Left colon (tissue), 2 donors: ENCODE data around the gene TIGD3. TPM values are rescaled to one million over a fixed set of nuclear protein-coding genes. Genes with fewer than 3 reads are reported as not detected.

Experiments
- ATAC-seq: fragments of 200-7000 bp; cut with Tn5 transposase; one replicate; pipeline ENCODE4 v1.9.1; 2020; ENCODE audit warnings: mild to moderate bottlenecking, moderate library complexity
- DNase-seq, 2 donors: peaks; one replicate each; pipeline ENCODE4 v3.0.0-alpha.2; 2020
- intact Hi-C, 2 donors: fragments of 100-400 bp; cut with DNase I in 1 of 2; cut with micrococcal nuclease in 1 of 2; formaldehyde crosslinking; loops; one replicate each; pipeline versions ENCODE4 v1.11.2 to v1.14.0; 2022; cut with DNase I, micrococcal nuclease
- total RNA-seq, 2 donors: library from RNA; stranded (reverse); fragmentation: NEBNext Ultra II Directional; extraction: Animal tissue kit (Norgen Biotek cat#: 25700); gene quantifications; one replicate each; pipeline ENCODE4 v1.2.1, GENCODE V29; 2021
- donor health status: DM: no; HTN: no; CAD: no.
- donor health status: DM: yes; HTN: yes; CAD: no.

TIGD3 gene
- total RNA-seq, 2 donors from 2014 or later, result 0.20 to 0.61 TPM

- intact Hi-C loops, result no loop called here
- no peak for DNase-seq
These were observed 42.5 kb downstream of the TIGD3 start for GRCh38 chr11:65396769-65397745.

GRCh38 chr11:65398362-65398910, 43.9 kb downstream of the TIGD3 start:
- ATAC-seq (no peak), DNase-seq (no peak)
- intact Hi-C loops, result no loop called here

More at GRCh38 chr11:65396769-65397745, 42.5 kb downstream of the TIGD3 start:
- ATAC-seq, result no peak

GRCh38 chr11:65399249-65399648, 44.7 kb downstream of the TIGD3 start:
- ATAC-seq (no peak), DNase-seq (no peak)
- intact Hi-C loops, result no loop called here

GRCh38 chr11:65399845-65400244, 45.3 kb downstream of the TIGD3 start:
- intact Hi-C loops, result no loop called here
- no peak for ATAC-seq
- no peak for DNase-seq

- DNase-seq (no peak), ATAC-seq (peak; percentile 60)
- intact Hi-C loops, result no loop called here
These were observed 45.9 kb downstream of the TIGD3 start for GRCh38 chr11:65400307-65401072.

- ATAC-seq, result peak; percentile 50
- intact Hi-C loops, result no loop called here
These were observed 46.7 kb downstream of the TIGD3 start for GRCh38 chr11:65401073-65401802.

GRCh38 chr11:65401803-65402248, 47.3 kb downstream of the TIGD3 start:
- DNase-seq (no peak), ATAC-seq (peak; percentile 63)
- intact Hi-C loops, result no loop called here

More at GRCh38 chr11:65401073-65401802, 46.7 kb downstream of the TIGD3 start:
- no peak for DNase-seq

GRCh38 chr11:65402790-65403189, 48.2 kb downstream of the TIGD3 start:
- intact Hi-C loops, result no loop called here
- ATAC-seq, result no peak
- DNase-seq, result no peak

- intact Hi-C loops, result no loop called here
- ATAC-seq (no peak), DNase-seq (no peak)
These were observed 49.1 kb downstream of the TIGD3 start for GRCh38 chr11:65403607-65404121.

- no peak for ATAC-seq
- DNase-seq, result no peak
- intact Hi-C loops, result no loop called here
These were observed 49.7 kb downstream of the TIGD3 start for GRCh38 chr11:65404210-65404609.

- intact Hi-C loops, result no loop called here
- no peak for ATAC-seq
These were observed 50.2 kb downstream of the TIGD3 start for GRCh38 chr11:65404638-65405339.

More at GRCh38 chr11:65404638-65405339, 50.2 kb downstream of the TIGD3 start:
- no peak for DNase-seq

Other genes starting within 250 kb of the TIGD3 start
- 10 to 100 TPM; 24.6 to 36.0 TPM for gene TM7SF2, start 242.9 kb upstream of the TIGD3 start, total RNA-seq
- 1 to 10 TPM; 7.3 to 9.7 TPM for gene ZNHIT2, start 237.1 kb upstream of the TIGD3 start, total RNA-seq
- gene FAU, start 232.6 kb upstream of the TIGD3 start, total RNA-seq, result 100 to 1,000 TPM; 701 to 737 TPM
- gene MRPL49, start 232.4 kb upstream of the TIGD3 start, total RNA-seq, result 10 to 100 TPM; 47.0 to 54.5 TPM
- 10 to 100 TPM; 64.5 to 70.4 TPM for gene SYVN1, start 220.2 kb upstream of the TIGD3 start, total RNA-seq
- gene SPDYC, start 184.5 kb upstream of the TIGD3 start, total RNA-seq, result not detected
- gene CAPN1, start 172.8 kb upstream of the TIGD3 start, total RNA-seq, result 100 to 1,000 TPM; 316 to 367 TPM
- gene POLA2, start 92.8 kb upstream of the TIGD3 start, total RNA-seq, result 1 to 10 TPM; 4.3 to 9.8 TPM
- 10 to 100 TPM; 10.3 to 16.2 TPM for gene CDC42EP2, start 39.9 kb upstream of the TIGD3 start, total RNA-seq
- gene DPF2, start 20.9 kb upstream of the TIGD3 start, total RNA-seq, result 10 to 100 TPM; 25.9 to 33.1 TPM
- 1 to 10 TPM; 5.8 to 8.4 TPM for gene SLC25A45, start 27.9 kb downstream of the TIGD3 start, total RNA-seq
- 10 to 100 TPM; 38.1 to 42.2 TPM for gene FRMD8, start 31.9 kb downstream of the TIGD3 start, total RNA-seq
- gene NEAT1, start 68.0 kb downstream of the TIGD3 start, total RNA-seq, result 1,000 to 10,000 TPM in 1 of 2 donors, 100 to 1,000 TPM in 1; 818 to 1,135 TPM
- 1,000 to 10,000 TPM; 7,483 to 9,013 TPM for gene MALAT1, start 144.3 kb downstream of the TIGD3 start, total RNA-seq
- gene SCYL1, start 170.3 kb downstream of the TIGD3 start, total RNA-seq, result 10 to 100 TPM; 58.4 to 70.8 TPM
- gene LTBP3, start 203.6 kb downstream of the TIGD3 start, total RNA-seq, result 10 to 100 TPM; 24.9 to 42.9 TPM
- gene ZNRD2, start 215.7 kb downstream of the TIGD3 start, total RNA-seq, result 10 to 100 TPM; 15.4 to 18.5 TPM
- 10 to 100 TPM; 24.4 to 33.8 TPM for gene FAM89B, start 217.8 kb downstream of the TIGD3 start, total RNA-seq
- 10 to 100 TPM; 78.7 to 89.7 TPM for gene EHBP1L1, start 221.3 kb downstream of the TIGD3 start, total RNA-seq
- gene KCNK7, start 241.0 kb downstream of the TIGD3 start, total RNA-seq, result 1 to 10 TPM in 1 of 2 donors, under 1 TPM in 1; 0.40 to 1.3 TPM